ENCODE data around the gene PRCD. TPM values are rescaled to one million over a fixed set of nuclear protein-coding genes. Genes with fewer than 3 reads are reported as not detected.

PRCD gene
- total and polyA plus RNA-seq, 8 donors, result 0.55 to 7.3 (median 1.1) TPM

DNA sequence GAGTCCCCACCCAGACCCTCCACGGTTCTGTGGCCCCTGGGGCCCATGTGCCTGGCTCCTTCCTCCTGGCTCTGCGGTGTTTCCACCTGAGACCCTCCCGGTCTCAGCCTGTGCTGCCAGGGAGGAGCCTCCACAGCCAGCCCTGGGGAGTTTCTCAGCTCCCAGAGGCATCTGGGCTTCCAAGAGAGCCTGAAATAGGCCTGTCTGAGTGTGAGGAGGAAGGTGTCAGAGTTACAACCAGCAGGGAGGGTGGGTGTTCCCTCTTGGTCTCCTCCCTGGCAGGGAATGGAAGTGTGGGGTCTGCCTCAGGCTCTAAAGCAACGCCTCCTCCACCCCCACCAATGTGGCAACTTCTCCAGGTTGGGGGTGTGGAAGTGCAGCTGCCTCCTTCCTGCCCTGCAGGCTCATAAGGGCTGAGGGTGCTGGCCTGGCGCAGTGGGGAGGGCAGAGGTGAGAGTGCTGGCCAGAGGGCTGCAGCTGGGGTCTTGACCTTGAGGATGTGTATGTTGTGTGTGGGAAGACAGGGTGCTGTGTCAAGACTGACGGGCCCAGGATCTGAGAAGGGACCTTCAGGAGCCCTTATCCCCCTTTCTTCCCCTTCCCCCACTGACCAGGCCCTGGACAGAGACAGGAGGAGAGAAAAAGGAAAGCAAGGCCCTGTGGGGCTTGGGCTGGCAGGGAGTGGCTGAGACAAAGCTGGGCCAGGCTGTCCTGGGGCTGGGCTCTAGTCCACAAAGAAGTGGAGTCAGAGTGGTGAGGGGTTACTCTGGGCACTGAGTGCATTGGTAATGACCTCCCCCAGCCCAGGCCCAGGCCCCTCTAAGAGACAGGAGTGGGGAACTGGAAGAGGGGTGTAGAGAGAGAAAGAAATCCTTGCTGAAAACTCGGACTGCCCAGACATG, 4.8 kb upstream of the PRCD start:
- no peak for ATAC-seq
- Histone ChIP-seq H3K36me3 (no peaks in the 10 kb centered on the region), H3K27me3 (no peaks in the 10 kb centered on the region), H3K4me1 (no peaks in the 10 kb centered on the region), H3K4me3 (no peak overlapping the region), H3K9me3 (no peaks in the 10 kb centered on the region), H3K27ac (no peak overlapping the region)
- FAIRE-seq, result no peak
- WGBS, 2 donors, result 77 to 84% methylated on average over 7 of the region's 7 CpGs
- TF ChIP-seq, protein P1, sequence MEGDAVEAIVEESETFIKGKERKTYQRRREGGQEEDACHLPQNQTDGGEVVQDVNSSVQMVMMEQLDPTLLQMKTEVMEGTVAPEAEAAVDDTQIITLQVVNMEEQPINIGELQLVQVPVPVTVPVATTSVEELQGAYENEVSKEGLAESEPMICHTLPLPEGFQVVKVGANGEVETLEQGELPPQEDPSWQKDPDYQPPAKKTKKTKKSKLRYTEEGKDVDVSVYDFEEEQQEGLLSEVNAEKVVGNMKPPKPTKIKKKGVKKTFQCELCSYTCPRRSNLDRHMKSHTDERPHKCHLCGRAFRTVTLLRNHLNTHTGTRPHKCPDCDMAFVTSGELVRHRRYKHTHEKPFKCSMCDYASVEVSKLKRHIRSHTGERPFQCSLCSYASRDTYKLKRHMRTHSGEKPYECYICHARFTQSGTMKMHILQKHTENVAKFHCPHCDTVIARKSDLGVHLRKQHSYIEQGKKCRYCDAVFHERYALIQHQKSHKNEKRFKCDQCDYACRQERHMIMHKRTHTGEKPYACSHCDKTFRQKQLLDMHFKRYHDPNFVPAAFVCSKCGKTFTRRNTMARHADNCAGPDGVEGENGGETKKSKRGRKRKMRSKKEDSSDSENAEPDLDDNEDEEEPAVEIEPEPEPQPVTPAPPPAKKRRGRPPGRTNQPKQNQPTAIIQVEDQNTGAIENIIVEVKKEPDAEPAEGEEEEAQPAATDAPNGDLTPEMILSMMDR (IDR thresholded peaks at IDR 0.05), result no peak
- intact Hi-C loops (cut with DNase I), result loop anchor here in 1 of 3 donors (10.0 kb wide), 1 partner anchor 170 kb away; no protein-coding TSS in a partner anchor
- DNase-seq, result peak in 1 of 6 donors; percentile 55

DNA sequence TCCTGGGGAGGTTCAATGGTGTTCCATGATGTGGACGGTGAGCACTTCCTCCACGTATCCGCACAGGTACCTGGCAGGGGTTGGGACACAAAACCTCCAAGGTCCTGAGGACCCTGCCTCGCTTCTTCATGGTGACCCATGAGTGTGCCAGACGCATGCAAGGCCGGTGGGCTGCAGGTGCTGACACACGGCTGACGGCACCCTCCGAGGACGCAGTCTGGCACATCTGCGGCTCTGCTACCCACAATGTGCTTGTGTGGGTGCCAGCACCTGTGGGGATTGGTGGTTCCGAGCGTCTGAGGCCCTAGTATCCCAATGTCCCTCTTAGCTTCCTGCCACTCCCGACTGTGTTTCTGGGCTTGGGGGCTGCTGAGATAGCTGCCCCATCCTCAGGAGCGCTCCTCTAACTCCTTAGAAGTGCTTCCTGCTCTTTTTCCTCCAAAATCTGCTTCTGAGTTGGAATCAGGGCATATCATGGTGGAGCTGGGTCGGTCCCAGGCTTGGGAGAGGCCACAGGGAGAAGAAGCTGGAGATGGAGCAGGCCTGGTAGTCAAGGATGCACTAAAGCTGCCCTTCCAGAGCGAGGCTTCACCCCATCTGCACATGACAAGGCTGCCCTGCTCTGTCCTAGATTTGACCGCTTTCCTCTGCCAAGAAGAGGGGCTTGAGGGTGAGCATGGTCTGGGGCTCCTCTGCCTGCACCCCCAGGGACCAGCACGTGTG, 3.9 kb upstream of the PRCD start:
- Histone ChIP-seq H3K4me1 (peaks cover 0 to 3% (median 3%) of the 10 kb centered on the region in 3 donors), H3K9me3 (no peaks in the 10 kb centered on the region), H3K27ac (no peak overlapping the region), H3K4me3 (peak overlapping the region in 1 of 4 donors; percentile 39), H3K36me3 (no peaks in the 10 kb centered on the region), H3K27me3 (no peaks in the 10 kb centered on the region)
- DNase-seq (peak in 1 of 6 donors; percentile 50), FAIRE-seq (no peak), ATAC-seq (no peak)
- intact Hi-C loops (cut with DNase I), result loop anchor here in 1 of 3 donors (10.0 kb wide), 1 partner anchor 169 kb away; no protein-coding TSS in a partner anchor
- TF ChIP-seq, protein P1 (IDR thresholded peaks at IDR 0.05), result no peak
- 86 to 87% methylated on average over 19 of the region's 19 CpGs for WGBS, 2 donors

DNA sequence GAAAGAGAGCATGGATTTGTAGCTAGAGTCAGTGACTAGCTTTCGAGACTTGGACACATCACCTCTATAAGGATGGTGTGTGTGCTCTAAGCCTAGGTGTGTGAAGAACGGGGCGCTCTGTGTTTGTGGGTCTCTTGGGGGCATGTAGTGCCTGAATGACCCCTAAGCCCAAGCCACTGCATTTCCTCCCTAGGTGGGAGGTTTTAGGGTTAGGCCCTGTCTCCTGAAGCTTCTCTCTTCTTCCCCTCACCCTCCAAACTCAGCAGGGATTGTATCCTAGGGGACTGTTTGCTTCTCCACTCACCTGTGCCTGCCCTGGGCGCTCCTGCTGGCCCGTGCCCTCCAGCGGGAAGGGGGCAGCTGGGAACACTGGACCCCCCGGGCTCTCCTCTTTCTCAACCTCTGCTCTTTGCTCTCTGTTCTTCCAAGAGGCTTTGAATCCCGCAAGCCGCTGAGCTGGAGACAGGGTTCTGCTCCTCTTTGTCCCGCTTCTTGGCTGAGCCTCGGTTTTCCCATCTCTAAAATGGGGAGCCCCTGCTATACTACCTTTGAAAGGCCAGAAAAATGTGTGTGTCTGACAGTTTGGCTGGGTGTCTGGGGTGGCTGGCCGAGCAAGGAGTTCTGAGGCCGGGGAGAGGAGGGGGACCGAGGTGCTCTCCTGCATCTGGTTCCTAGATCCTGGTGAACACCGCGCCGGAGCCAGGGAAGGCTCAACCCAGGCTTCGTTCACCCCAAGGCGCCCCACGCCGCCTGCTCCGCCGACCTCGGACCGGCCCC, 3.1 kb upstream of the PRCD start:
- intact Hi-C loops (cut with DNase I), result loop anchor here in 1 of 3 donors (10.0 kb wide), 1 partner anchor 168 kb away; no protein-coding TSS in a partner anchor
- H3K4me3 ChIP-seq, result peak overlapping the region in 2 of 4 donors; percentile 33 to 39
- WGBS, 2 donors, result 51 to 56% methylated on average over 25 of the region's 25 CpGs
- TF ChIP-seq, protein P1 (IDR thresholded peaks at IDR 0.05), result no peak
- H3K4me1 ChIP-seq, result peaks cover 0 to 3% (median 3%) of the 10 kb centered on the region in 3 donors
- DNase-seq (peak in 1 of 6 donors; percentile 27), ATAC-seq (no peak), FAIRE-seq (no peak)
- no peak overlapping the region for H3K27ac ChIP-seq
- H3K27me3 ChIP-seq, result no peaks in the 10 kb centered on the region
- H3K36me3 ChIP-seq, result no peaks in the 10 kb centered on the region
- no peaks in the 10 kb centered on the region for H3K9me3 ChIP-seq

DNA sequence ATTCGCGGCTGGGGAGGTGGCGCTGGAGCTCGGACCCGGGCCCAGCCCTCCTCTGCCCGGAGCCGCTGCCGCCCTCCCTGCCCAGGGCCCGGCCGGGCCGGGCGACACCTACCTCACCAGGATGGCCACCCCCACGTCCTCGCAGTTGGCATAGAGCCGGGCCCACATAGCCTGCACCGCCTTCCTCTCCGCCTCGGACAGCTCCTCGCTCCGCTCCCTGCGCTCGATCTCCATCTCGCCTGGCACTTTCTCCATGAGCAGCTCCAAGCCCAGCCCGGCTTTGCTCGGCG, 2.6 kb upstream of the PRCD start:
- ATAC-seq, result peak in 1 of 4 donors; percentile 10
- WGBS, 2 donors, result 5% methylated on average over 19 to 26 of the region's 26 CpGs

More for the DNA sequence above, 2.6 kb upstream of the PRCD start:
- Histone ChIP-seq H3K27ac (no peak overlapping the region), H3K9me3 (no peaks in the 10 kb centered on the region), H3K4me1 (peaks cover 0 to 3% (median 3%) of the 10 kb centered on the region in 3 donors), H3K36me3 (no peaks in the 10 kb centered on the region), H3K27me3 (no peaks in the 10 kb centered on the region), H3K4me3 (peak overlapping the region in 2 of 4 donors; percentile 33 to 39)
- intact Hi-C loops (cut with DNase I), result loop anchor here in 1 of 3 donors (10.0 kb wide), 1 partner anchor 168 kb away; no protein-coding TSS in a partner anchor
- TF ChIP-seq, protein P1 (IDR thresholded peaks at IDR 0.05), result no peak
- DNase-seq, result peak in 1 of 6 donors; percentile 77
- FAIRE-seq, result no peak

Data from pancreas (tissue), 10 donors.